ENCODE measurements around the gene STOX2.

The STOX2 gene

GRCh38 chr4:184014301-184014700 is 109.2 kb downstream of the STOX2 start:
- no peak overlapping the region for H3K27ac ChIP-seq
- no peak for TF ChIP-seq CTCF (conservative IDR thresholded peaks at IDR 0.05)
- TF ChIP-seq ZFX (IDR thresholded peaks at IDR 0.05): no peak

- TF ChIP-seq CTCF (conservative IDR thresholded peaks at IDR 0.05) (no peak), ZFX (IDR thresholded peaks at IDR 0.05) (no peak)
- no peak overlapping the region for H3K27ac ChIP-seq
These were observed 111.9 kb downstream of the STOX2 start for GRCh38 chr4:184016759-184017668.

GRCh38 chr4:184019076-184019475 is 114.0 kb downstream of the STOX2 start:
- no peak overlapping the region for H3K27ac ChIP-seq
- TF ChIP-seq ZFX (IDR thresholded peaks at IDR 0.05): no peak

- H3K27ac ChIP-seq: no peak overlapping the region
- no peak for TF ChIP-seq CTCF (conservative IDR thresholded peaks at IDR 0.05)
- TF ChIP-seq ZFX (IDR thresholded peaks at IDR 0.05): no peak
These were observed 114.8 kb downstream of the STOX2 start for GRCh38 chr4:184019667-184020623.

- TF ChIP-seq CTCF (conservative IDR thresholded peaks at IDR 0.05) (no peak), ZFX (IDR thresholded peaks at IDR 0.05) (no peak)
- no peak overlapping the region for H3K27ac ChIP-seq
These were observed 116.3 kb downstream of the STOX2 start for GRCh38 chr4:184021389-184021788.

- H3K27ac ChIP-seq: no peak overlapping the region
- TF ChIP-seq ZFX (IDR thresholded peaks at IDR 0.05) (no peak), CTCF (conservative IDR thresholded peaks at IDR 0.05) (no peak)
These were observed 117.7 kb downstream of the STOX2 start for GRCh38 chr4:184022679-184023383.

GRCh38 chr4:184024637-184025036 is 119.5 kb downstream of the STOX2 start:
- TF ChIP-seq ZFX (IDR thresholded peaks at IDR 0.05) (no peak), CTCF (conservative IDR thresholded peaks at IDR 0.05) (no peak)

More at GRCh38 chr4:184024637-184025036, 119.5 kb downstream of the STOX2 start:
- H3K27ac ChIP-seq: no peak overlapping the region

Measured in C4-2B (cell line).